HG03045 (cell line): ENCODE measurements around the gene C1GALT1C1.
"Not testable (repeated sequence)": the region's sequence is repeated elsewhere in the genome, so short reads cannot be mapped to it uniquely, and the experiment has no call there.

ENCODE experiments used
- ATAC-seq: cut with Tn5 transposase; IDR thresholded peaks from one replicate; pipeline ENCODE4 v1.9.1; 2021; ENCODE audit warnings: mild to moderate bottlenecking, moderate library complexity; ENCODE audit not compliant: unreplicated experiment

The C1GALT1C1 gene

DNA sequence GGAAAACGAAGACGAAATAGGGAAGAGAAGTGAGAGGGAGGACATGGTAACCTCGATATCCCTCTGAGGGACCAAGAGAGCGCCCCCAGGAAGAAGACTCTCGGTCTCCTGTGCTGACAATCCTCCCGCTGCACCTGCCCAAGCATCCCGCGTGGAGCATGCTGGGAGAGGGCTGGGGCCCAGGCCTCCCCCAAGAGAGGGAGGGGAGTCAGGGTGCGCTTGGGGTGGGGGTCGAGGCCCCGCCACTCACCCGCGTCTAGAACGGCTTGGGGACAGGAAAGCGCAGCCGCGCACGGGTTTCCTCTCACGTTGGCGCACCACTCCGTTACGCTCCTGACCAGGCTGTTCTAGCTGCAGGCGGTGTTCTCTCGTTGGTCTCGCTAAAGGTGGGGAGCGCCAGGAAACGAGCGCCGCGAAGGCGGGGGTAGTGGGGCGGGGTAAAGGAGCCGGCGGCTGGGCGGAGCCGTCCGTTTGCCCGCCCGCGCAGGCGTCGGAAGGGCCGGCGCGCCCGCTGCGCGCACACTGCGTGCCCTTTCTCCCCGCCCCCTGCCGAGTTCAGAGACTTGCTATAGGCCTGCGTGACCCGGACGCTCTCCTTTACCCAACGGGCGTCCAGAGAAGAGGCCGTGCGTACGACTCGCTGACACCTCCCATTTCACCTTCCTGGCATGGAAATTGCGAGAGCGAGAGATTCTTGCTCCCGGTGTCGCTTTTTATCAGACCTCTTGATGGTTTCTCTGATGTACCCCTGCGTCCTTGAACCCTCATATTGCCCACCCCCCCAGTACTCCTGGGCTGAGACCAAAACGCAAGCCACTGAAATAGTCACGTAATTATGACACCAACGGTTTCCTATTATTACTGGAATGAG is at the start of gene C1GALT1C1:
Gene C1GALT1C1, minus strand, starts transcription at position 388 of the 871 bp plus-strand sequence. CDS start 2,888 bp downstream, outside the sequence.
- peak; percentile 98 for ATAC-seq

- no peak for ATAC-seq
Measured at GRCh38 chrX:120677004-120677652, 47.3 kb upstream of the C1GALT1C1 start.

DNA sequence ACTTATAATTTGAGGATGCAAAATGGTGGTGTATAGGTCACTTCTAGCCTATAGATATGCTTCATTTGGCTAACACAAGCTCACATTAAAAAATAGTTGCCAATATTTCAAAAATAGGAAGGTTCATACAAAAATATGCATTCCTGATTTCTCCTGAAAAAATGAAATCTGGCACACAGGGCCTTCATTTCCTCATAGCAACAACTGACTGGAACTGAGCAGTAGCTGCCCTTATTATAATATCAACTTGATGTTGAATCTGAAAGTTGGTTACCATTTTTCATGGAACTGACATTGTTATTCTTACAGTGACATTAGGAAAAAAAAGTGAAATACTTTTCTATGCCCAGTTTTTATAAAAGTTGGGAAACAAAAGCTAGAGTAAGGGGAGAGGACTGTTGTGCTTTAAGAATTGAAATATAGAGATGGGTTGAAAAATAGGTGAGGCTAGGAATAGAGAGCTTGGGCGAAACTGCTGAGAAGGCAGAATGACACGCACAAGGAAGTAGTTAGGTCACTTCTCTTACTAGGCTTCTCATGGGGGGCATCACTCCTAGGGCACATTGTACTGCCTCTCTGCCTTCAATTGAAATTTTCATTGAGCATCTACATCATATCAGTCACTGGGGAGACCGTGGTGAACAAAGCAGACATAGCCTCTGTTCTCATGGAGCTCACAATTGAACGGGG is 43.1 kb upstream of the C1GALT1C1 start:
- no peak for ATAC-seq

DNA sequence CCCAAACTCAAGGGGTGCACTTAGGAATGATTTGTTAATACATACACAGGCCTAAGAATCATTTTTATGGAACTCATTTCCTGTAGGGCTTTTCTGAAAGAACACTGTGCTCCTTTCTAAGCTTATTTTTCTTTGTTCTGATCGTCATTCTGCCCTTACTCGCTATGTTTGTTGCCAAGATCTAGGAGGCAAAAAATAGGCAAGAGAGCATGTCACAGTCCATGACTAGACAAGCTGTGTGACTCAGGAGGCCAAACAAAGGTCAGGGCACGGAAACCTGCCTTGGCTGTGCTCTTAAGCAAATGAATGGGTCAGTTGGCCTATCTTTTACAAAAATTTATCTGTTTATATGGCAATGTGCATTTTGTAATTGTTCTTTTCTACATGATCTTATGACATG is 42.5 kb upstream of the C1GALT1C1 start:
- ATAC-seq, result no peak

- no peak for ATAC-seq
Measured at GRCh38 chrX:120671963-120672362, 42.1 kb upstream of the C1GALT1C1 start.

DNA sequence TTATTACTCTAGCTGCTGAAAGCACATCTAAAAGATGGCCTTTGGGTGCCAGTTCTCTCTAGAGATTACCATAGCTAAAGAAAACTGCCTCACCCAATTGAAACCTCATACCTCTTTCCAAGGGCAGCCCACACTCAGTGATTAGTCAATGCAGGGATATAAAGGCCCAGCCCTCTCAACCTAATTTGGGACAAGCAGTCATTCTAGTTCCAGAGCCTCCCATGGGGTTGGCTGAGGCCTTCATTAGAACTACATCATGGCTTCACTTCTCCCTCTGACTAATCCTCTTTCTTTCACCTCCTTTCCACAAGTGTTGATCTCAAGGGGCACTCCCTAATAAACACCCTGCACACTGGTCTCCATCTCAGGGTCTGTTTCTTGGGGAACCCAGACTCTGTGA is 38.5 kb upstream of the C1GALT1C1 start:
- ATAC-seq, result no peak

GRCh38 chrX:120664535-120664934 is 34.7 kb upstream of the C1GALT1C1 start:
- ATAC-seq, result not testable (repeated sequence)

DNA sequence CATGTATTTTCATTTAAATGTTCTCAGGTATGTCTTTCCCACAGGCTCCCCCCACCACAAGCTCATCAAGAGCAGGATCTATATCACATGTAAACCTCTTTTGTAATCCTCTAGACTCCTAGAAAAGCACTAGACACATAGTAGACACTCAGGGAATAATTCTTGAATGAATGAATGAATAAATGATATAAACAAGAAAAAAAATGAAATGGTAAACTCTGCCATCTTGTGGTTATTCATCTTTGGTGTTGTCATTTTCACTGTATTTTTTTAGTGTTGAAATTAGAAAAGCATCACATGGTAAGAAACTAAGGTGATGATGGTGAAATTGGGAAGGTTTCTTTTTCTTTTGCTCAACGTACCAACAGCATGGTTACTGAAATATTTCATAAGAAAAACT is 34.2 kb upstream of the C1GALT1C1 start:
- ATAC-seq, result no peak

GRCh38 chrX:120662662-120663061 is 32.8 kb upstream of the C1GALT1C1 start:
- no peak for ATAC-seq

GRCh38 chrX:120660637-120661036 is 30.8 kb upstream of the C1GALT1C1 start:
- no peak for ATAC-seq

DNA sequence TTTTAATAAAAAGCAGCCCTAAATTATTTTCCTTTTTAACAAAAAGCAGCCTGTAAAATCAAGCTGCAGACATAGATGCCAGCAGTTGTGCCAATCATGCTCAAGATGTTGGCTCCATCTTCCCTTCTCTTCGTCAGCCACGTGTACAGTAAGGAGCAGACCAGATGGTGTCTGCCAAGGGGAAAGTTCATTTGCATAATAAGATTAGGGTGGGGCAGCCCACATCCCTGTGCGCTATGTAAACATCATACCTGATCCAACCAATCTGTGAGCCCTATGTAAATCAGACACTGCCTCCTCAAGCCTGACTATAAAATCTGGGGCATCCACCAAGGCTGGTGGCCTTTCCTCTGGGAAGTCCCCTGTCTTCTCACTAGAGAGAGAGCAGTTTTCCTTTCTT is 23.1 kb upstream of the C1GALT1C1 start:
- no peak for ATAC-seq

DNA sequence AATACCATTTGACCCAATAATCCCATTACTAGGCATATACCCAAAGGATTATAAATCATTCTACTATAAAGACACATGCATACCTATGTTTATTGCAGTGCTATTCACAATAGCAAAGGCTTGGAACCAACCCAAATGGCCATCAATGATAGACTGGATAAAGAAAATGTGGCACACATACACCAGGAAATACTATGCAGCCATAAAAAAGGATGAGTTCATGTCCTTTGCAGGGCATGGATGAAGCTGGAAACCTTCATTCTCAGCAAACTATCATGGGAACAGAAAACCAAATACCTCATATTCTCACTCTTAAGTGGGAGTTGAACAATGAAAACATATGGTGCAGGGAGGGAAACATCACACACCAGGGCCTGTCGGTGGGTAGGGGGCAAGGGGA is 22.4 kb upstream of the C1GALT1C1 start:
- ATAC-seq, result not testable (repeated sequence)

DNA sequence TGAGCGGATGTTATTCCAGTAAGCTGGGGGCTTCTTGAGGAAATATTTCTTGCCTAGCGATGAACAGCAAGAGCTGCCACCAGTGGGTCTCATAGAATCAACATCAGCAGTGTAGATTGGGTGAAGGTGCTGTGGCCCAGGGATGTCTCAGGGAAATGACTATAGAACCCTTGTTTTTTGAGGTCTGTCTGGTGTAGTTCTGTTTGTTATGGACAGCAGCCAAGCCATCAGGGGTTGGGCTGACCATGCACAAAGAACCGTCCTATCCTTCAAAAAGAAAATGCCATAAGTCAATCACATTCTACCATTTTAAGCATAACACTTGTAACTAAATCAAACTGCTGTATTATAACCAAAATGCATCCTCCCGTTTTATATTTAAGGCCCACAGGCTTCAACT is 17.3 kb upstream of the C1GALT1C1 start:
- ATAC-seq, result no peak

DNA sequence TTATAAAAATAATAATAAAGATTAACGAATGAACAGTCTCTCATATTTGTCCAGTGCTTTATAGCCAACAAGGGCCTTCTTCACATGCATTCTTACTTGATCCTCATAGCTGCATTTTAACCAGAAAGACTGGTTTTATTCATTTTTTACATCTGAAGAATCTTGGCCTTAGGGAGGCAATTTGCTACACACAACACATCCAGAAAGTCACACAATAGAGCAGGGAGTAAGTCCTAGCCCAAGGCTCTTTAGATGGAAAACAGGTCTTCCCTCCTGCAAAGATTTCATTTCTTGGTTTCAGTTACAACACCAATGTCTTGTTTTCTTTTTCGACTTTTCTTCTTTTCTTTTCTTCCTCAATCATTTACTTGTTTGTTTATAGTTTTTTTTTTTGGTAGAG is 13.0 kb upstream of the C1GALT1C1 start:
- no peak for ATAC-seq

DNA sequence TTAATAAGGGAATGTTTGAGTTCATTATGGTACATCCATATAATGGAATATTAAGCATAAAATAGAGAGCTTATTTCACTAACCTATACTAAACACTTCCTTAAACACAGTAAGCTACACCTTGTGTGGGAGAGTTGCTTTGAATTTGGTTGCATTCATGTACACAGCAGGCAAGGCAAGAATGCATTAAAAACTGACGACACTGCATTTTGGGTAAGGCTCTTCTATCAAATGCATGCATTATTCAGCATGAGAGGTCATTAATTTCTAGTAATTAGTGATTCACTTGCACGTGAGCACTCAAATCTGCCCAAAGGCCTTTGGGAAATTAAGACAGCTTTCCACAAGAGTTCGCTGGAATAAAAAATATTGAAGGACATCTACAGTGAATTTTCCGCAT is 8.8 kb upstream of the C1GALT1C1 start:
- no peak for ATAC-seq

DNA sequence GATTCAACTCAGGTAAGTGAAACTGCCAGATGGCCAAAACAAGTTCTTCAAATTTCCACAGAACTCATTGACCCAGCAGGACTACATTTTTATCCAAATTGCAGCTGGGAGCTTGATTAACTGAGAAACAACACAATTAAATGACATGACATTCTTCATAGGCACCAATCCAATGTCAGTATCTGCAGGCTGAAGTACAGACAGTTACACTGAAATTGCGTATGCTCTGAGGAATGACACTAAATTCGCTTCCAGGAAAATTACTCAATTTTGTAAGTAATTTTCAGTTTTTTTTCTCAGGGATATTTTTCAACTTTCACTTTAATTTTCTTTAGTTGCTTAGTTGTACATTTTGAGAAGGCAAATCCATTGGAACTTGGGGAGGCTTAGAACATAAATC is 4.5 kb downstream of the C1GALT1C1 start:
- no peak for ATAC-seq

DNA sequence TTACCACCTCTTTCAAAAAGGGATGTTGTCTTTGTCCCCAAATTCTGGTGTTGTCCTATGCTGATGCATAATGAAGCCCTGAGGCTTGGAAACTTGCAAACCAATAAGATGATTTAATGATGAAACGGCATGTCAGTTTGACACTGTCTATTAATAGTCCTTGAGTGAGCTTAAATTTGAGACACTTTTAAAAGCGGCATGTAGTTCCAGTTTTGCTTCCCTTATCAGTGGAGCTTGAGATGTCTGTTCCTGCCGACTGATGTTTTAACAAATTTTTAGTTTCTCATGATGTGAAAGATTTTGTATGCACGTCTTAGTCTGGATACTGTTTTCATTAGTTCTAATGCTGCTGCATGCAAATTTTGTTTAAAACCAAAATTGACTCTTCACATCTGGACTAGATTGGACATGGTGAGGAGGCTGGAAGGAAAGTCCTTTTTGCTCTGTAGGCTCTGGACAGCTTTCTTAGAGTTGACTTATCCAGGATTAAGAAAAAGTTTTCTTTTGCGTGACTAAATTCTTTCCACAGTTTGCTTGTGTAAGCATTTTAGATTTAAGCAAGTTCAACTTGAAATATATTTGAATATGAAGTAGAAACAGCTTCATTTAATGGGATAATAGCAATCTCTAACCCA is 11.7 kb downstream of the C1GALT1C1 start:
- peak; percentile 53 for ATAC-seq

- ATAC-seq, result no peak
Measured at GRCh38 chrX:120614816-120615215, 15.0 kb downstream of the C1GALT1C1 start.

DNA sequence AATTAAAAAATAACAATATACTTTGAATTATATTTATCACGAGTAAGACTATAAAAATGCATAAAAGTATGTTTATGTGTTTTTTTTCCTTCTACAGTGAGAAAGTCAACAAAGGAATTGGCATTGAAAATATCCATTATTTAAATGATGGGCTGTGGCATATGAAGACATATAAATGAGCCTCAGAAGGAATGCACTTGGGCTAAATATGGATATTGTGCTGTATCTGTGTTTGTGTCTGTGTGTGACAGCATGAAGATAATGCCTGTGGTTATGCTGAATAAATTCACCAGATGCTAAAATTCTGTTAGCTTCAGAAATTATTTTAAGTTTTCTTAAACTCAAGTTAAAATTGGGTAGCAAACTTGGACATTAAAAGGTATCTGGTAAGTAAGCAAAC is 17.8 kb downstream of the C1GALT1C1 start:
- ATAC-seq, result no peak

GRCh38 chrX:120604361-120604782 is 25.5 kb downstream of the C1GALT1C1 start:
- ATAC-seq, result peak; percentile 55

DNA sequence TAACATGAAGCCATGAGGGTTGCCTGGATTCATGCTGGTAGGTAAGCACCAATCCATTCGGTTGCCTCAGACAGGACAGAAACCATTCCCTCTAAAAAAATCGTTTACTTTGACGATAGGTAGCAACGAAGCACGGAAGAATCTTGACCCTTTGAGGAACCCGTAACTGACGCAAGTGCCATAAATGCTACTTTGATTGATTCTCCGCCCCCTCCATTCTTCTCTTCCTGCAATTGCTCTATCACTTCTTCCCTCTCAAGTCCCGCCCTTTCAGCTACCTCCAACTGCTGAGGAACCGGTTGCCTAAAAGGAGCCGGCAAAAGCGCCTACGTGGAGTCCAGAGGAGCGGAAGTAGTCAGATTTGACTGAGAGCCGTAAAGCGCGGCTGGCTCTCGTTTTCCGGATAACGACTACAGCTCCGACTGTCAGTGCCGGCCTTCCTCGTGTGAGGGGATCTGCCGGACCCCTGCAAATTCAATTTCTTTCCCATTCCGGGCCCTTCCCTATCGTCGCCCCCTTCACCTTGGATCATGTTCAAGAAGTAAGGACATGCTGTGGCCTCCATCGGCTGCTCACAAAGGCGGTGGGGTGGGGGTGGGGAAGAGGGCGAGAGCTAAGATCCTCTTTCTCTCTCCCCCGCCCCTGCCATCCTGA is 26.0 kb downstream of the C1GALT1C1 start, which contains the start of gene MCTS1:
Gene MCTS1, plus strand, starts transcription at position 395 of the 654 bp plus-strand sequence. Its CDS starts 136 bp downstream, at position 531.
- ATAC-seq, result peak; percentile 91
